ENCODE data around the gene PTPRN2.

PTPRN2 gene

DNA sequence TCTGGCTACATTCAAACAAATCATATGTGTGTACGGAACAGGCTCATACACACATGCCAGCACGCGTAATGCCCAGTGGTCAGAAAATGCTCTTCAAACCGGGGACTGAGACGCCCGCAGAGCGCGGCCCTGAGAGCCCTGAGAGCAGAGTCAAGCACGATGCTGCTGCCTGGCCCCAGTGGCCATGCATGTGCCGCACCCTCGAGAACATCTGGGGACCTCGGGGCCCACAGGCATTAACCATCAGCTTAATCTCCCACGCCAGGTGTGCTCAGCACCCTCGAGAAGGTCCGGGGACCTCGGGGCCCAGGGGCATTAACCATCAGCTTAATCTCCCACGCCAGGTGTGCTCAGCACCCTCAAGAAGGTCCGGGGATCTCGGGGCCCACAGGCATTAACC is 163.1 kb downstream of the PTPRN2 start:
- TF ChIP-seq, protein P1, sequence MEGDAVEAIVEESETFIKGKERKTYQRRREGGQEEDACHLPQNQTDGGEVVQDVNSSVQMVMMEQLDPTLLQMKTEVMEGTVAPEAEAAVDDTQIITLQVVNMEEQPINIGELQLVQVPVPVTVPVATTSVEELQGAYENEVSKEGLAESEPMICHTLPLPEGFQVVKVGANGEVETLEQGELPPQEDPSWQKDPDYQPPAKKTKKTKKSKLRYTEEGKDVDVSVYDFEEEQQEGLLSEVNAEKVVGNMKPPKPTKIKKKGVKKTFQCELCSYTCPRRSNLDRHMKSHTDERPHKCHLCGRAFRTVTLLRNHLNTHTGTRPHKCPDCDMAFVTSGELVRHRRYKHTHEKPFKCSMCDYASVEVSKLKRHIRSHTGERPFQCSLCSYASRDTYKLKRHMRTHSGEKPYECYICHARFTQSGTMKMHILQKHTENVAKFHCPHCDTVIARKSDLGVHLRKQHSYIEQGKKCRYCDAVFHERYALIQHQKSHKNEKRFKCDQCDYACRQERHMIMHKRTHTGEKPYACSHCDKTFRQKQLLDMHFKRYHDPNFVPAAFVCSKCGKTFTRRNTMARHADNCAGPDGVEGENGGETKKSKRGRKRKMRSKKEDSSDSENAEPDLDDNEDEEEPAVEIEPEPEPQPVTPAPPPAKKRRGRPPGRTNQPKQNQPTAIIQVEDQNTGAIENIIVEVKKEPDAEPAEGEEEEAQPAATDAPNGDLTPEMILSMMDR (IDR thresholded peaks at IDR 0.05; ENCODE audit: low read depth, low read length) = no peak

GRCh38 chr7:158424011-158424410 is 163.6 kb downstream of the PTPRN2 start:
- H3K4me3 ChIP-seq (ENCODE audit: low read depth, low read length) = no peak overlapping the region
- TF ChIP-seq, protein P1 (IDR thresholded peaks at IDR 0.05; ENCODE audit: low read depth, low read length) = no peak

More for the DNA sequence above, 163.1 kb downstream of the PTPRN2 start:
- no peak overlapping the region for H3K4me3 ChIP-seq (ENCODE audit: low read depth, low read length)

DNA sequence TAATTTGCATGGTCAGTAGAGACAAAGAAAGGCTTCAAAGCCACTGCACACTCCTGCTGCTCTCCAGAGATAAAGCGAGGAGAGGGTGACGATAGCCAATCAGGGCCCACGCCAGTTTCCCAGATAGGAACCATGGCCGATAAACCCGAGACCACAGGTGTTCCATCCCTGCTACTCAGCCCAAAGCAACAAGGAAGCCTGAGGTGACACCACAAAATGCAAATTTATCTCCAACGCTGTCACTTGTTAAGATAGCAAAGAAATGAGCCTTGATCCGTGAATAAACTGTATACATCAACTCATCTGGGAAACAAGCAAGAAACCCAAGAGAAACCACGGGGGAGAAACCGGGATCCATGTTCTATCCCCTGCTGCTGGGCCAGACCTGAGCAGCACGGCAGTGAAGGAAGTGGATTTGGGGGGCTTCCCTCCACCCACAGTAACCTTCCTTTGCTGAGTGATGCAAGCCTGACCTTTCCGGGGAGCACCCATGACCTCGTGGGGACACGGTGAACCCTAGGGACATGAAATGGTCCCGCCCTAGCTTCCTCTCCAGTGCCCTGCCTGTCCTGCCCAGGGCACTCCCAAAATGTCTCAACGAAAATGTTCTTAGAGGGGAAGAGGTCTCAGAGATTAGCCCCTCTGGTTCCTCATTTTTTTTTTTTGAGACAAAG is 164.6 kb downstream of the PTPRN2 start:
- H3K4me3 ChIP-seq (ENCODE audit: low read depth, low read length) = no peak overlapping the region
- TF ChIP-seq, protein P1 (IDR thresholded peaks at IDR 0.05; ENCODE audit: low read depth, low read length) = no peak

- TF ChIP-seq, protein P1 (IDR thresholded peaks at IDR 0.05; ENCODE audit: low read depth, low read length) = no peak
- no peak overlapping the region for H3K4me3 ChIP-seq (ENCODE audit: low read depth, low read length)
Measured at GRCh38 chr7:158422196-158422886, 165.3 kb downstream of the PTPRN2 start.

DNA sequence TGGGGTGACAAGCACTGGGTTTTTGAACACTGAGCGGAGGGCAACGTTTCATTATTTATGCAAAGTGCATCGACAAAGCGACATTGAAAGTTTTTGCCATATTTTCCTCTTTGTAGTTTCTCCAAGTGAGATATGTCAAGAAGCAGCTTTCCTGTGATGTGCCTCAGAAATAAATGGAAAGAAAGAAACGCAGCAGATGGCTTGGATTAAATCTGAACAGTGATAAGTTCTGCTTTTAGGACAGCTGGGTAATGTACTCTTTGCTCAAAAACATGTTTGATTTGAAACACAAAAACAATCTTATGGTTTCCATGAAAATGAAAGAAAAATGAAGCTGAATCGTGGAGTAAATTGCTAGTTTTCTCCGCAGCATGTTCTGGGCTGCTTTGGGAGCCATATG is 166.3 kb downstream of the PTPRN2 start:
- TF ChIP-seq, protein P1 (IDR thresholded peaks at IDR 0.05; ENCODE audit: low read depth, low read length) = no peak
- H3K4me3 ChIP-seq (ENCODE audit: low read depth, low read length) = no peak overlapping the region

GRCh38 chr7:158420591-158421340 is 166.9 kb downstream of the PTPRN2 start:
- no peak overlapping the region for H3K4me3 ChIP-seq (ENCODE audit: low read depth, low read length)
- TF ChIP-seq, protein P1 (IDR thresholded peaks at IDR 0.05; ENCODE audit: low read depth, low read length) = no peak

Measured in WI38 (cell line).